IPS-NIHi7 (cell line): ENCODE results near the gene GNB5.
"Not testable (repeated sequence)": the region's sequence is repeated elsewhere in the genome, so short reads cannot be mapped to it uniquely, and the experiment has no call there.

Experiments used
- DNase-seq: peaks from one replicate; pipeline ENCODE4 v3.0.0; 2012; ENCODE audit warnings: mixed read lengths; ENCODE audit errors: extremely low spot score

GNB5 gene

DNA sequence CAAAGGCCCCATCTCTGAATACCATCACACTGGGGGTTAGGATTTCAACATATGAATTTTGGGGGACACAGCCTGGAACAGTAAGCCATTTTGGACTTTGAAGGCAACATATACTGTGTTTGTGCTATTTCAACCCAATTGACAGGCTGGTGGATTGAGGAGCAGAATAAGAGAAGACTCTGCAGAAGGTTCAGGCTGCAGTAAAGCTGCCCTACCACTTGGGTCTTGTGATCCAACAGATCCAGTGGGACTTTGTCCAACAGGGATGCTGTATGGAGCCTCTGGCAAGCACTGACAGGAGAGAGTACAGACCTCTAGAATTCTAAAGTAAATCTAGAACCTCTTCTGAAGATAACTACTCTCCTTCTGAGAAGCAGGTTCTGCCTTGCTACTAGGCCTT is 77.5 kb downstream of the GNB5 start:
- no peak for DNase-seq

GRCh38 chr15:52113235-52113634 is 78.0 kb downstream of the GNB5 start:
- DNase-seq = no peak

GRCh38 chr15:52112203-52112750 is 78.9 kb downstream of the GNB5 start:
- DNase-seq = peak; percentile 54

GRCh38 chr15:52111517-52112202 is 79.5 kb downstream of the GNB5 start:
- no peak for DNase-seq

DNA sequence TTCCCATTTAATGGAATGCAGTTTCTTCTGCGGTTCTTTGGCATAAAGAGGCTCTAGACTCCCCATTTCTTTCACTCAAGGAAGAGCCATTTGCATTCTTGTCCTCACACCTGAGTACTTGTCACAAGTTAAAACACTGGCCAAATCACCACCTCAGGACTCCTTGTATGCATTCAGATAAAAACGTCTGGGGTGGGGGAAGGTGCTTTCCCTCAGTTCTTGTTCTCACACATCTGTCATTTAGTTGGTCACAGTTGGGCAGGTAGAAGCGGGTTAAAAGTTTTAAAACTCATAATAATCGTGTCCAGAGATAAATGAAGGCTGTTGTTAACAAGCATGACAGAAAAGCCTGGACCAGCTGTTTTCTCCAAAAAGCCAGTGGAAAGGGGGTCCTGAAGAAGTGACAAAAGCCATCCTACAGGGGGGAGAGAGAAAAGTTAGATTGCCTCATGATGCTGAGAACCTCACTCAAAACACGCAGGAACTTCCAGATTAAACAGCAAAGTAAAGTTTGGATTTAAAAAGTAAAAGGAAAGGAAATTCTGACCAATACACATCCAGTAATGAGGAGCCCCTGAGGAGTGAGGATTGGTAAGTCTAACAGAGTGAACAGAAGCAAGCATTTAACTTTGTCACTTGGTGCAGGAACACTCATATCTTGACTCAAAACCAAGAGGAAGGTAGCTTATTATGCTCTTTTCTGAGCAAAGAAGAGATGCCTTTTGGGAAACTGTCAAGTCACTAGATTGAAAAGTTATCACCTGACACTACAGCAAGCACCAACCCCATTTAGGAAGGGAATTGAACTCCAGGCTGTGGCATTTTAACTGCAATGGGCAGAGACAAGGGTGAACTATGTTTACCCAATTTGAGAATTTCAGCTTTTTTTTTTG is 81.4 kb downstream of the GNB5 start:
- DNase-seq = no peak

DNA sequence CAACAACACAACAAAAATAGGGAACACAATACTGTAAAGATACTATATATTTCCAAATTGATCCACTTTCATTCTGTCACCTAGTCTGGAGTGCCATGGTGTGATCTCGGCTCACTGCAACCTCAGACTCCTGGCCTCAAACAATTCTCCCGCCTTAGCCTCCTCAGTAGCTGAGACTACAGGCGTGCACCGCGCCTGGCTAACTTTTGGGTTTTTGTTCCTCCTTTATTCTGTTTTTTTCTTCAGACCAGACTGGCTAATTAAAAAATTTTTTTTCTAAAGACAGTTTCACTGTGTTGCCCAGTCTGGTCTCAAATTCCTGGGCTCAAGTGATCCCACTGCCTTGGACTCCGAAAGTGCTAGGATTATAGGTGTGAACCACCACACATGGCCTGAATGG is 84.0 kb downstream of the GNB5 start:
- DNase-seq = no peak

DNA sequence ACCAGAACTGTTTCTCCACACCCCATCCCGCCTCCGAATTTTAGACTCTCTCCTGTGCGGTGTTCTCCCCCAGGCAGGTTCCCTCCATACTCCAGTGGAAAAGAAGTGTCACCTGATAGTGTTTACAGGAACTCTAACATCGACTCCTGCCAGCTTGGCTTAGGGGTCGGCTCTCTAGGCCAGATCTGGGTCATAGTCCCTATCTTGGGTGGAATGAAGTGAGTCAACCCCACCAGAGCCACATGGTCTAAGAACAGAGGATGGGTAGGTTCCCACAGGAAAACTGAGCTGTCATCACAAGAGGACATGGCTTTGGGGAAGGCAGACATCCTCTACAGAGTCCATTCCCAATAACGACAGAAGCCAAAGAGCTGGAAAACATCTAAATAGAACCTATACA is 84.6 kb downstream of the GNB5 start:
- no peak for DNase-seq

- DNase-seq = no peak
Measured at GRCh38 chr15:52105846-52106245, 85.3 kb downstream of the GNB5 start.

- DNase-seq = no peak
Measured at GRCh38 chr15:52104532-52105004, 86.6 kb downstream of the GNB5 start.

GRCh38 chr15:52103217-52104207 is 87.7 kb downstream of the GNB5 start:
- DNase-seq = no peak

DNA sequence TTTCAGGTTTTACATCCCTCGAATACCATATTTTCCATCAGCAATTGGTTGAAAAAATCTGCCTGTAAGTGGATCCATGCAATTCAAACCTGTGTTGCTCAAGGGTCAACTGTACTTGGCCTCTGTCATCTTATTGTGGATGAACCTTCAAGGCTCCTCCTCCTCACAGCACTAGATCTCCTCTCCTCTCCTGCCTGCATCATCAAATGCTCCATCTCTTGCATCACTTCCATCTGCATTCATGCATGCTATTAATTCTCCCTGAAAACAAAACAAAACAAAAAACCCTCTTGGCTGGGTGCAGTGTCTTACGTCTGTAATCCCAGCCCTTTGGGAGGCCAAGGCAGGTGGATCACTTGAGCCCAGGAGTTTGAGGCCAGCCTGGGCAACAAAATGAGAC is 88.7 kb downstream of the GNB5 start:
- DNase-seq = no peak

GRCh38 chr15:52101542-52102323 is 89.5 kb downstream of the GNB5 start:
- no peak for DNase-seq

- no peak for DNase-seq
Measured at GRCh38 chr15:52100807-52101442, 90.3 kb downstream of the GNB5 start.

GRCh38 chr15:52099651-52100272 is 91.4 kb downstream of the GNB5 start:
- DNase-seq = no peak

DNA sequence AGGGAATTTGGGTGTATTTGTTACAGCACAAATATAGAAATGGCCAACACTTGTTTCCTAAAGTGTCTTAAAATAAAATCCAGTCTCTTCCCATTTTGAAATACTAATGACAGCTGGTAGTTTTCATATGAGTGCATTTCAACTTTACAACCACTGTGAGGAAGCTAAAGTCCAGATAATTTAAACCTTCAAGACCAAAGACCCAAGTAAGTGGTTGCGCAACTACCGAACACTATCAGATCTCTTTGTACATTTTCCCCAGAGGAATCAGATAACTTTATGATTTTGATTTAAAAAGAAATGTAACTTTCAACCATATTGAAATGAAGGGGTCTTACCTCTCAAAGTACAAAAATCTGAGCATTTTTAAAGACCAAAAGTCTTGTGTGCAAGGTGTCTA is 92.9 kb downstream of the GNB5 start:
- no peak for DNase-seq

DNA sequence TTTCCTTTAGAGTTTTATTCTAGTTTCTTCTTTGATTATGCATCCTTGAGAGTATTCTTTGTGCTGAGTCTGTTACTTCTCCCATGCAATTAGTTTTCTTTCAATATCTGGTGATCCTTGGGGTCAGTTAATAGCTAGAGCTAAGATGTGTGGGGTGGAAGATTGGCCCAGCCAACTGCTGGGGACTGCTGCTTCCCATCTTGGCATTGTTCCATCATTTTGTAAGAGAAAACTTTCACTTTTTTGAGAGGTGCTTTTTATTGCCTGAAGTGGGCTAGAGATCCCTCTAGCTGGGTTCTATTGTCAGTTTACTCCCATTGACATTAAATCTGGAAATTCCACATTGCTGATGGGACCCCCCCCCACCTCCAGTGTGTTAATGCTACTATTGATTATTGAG is 94.0 kb downstream of the GNB5 start:
- no peak for DNase-seq

DNA sequence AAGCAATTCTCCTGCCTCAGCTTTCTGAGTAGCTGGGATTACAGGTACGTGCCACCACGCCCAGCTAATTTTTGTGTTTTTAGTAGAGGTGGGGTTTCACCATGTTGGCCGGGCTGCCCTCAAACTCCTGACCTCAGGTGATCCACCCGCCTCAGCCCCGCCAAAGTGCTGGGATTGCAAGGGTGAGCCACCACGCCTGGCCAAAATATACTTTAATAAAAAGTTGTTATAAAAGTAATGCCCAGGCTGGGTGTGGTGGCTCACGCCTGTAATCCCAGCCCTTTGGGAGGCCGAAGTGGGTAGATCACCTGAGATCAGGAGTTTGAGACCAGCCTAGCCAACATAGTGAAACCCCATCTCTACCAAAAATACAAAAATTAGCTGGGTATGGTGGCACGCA is 94.7 kb downstream of the GNB5 start:
- DNase-seq = not testable (repeated sequence)

DNA sequence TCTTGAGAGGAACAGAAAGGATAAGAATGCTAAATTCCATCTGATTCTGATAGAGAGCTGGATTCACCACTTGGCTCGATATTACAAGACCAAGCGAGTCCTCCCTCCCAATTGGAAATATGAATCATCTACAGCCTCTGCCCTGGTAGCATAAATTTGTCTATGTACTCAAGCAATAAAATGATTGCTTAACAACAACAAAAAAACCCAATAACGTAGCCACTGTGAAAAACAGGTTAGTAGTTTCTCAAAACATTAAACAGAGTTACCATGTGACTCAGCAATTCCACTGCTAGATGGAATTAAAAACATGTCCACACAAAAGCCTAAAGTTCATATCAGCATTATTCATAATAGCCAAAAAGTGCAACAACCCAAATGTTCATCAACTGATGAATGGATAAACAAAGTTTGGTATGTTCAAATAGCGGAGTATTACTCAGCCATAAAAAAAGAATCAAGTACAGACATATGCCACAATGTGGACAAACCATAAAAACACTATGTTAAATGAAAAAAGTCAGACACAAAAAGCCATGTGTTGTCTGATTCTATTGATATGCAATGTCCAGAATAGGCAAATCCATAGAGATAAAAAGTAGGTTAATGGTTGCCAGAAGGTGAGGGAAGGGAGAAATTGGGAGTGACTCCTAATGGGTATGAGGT is 95.5 kb downstream of the GNB5 start:
- no peak for DNase-seq
